ENCODE data around the gene UEVLD. TPM values are rescaled to one million over a fixed set of nuclear protein-coding genes. Genes with fewer than 3 reads are reported as not detected.

UEVLD gene
- polyA plus RNA-seq, 1 donor from 2014 or later = 11.3 TPM

DNA sequence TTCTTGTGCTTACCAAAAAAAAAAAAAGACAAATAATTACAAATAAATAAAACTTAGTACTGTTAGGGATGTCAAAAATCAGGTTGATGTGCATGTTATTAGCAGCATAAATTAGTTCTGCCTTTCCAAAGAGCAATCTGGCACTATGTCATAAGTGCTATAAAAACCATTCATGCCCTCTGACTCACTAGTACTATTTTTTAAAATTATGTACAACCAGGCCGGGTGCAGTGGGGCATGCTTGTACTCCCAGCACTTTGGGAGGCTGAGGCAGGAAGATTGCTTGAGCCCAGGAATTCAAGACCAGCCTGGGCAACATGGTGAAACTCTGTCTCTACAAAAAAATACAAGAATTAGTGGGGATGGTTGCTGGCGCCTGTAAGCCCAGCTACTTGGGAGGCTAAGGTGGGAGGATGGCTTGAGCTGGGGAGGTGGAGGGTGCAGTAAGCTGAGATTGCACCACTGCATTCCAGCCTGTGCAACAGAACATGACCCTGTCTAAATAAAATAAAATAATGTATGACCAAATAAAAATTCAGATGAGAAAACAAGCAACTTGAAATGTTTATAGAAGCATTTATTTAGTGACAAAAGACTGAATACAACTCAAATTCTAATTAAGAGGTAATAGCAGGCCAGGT is 25.3 kb downstream of the UEVLD start:
- no peak overlapping the region for H2AFZ ChIP-seq (ENCODE audit: low read depth, low read length)
- no peaks in the 10 kb centered on the region for H4K20me1 ChIP-seq (ENCODE audit: insufficient read depth)
- H3K36me3 ChIP-seq (ENCODE audit: insufficient read depth, low read length) = no peaks in the 10 kb centered on the region
- H3K4me2 ChIP-seq (ENCODE audit: low read length) = no peak overlapping the region
- H3K27me3 ChIP-seq (ENCODE audit: insufficient read depth, low read depth, low read length) = no peaks in the 10 kb centered on the region
- H3K4me3 ChIP-seq (ENCODE audit: low read length) = no peak overlapping the region
- H3K9ac ChIP-seq (ENCODE audit: low read length) = no peak overlapping the region
- H3K27ac ChIP-seq (ENCODE audit: low read length) = no peak overlapping the region
- no peaks in the 10 kb centered on the region for H3K9me3 ChIP-seq (ENCODE audit: low read length)
- no peaks in the 10 kb centered on the region for H3K9me2 ChIP-seq (ENCODE audit: insufficient read depth, low read length)
- TF ChIP-seq TAF1 (IDR thresholded peaks at IDR 0.05; ENCODE audit: low read depth) = no peak
- TF ChIP-seq POLR2AphosphoS5 (IDR thresholded peaks at IDR 0.05) = no peak
- no peaks in the 10 kb centered on the region for H3F3A ChIP-seq (ENCODE audit: insufficient read depth, low read length, poor library complexity, severe bottlenecking)
- H3K79me2 ChIP-seq (replicated peaks; ENCODE audit: insufficient read depth, low read length) = no peaks in the 10 kb centered on the region

- Histone ChIP-seq H3K9ac (ENCODE audit: low read length) (no peak overlapping the region), H3K9me2 (ENCODE audit: insufficient read depth, low read length) (no peaks in the 10 kb centered on the region), H3K27ac (ENCODE audit: low read length) (no peak overlapping the region), H3K36me3 (ENCODE audit: insufficient read depth, low read length) (no peaks in the 10 kb centered on the region), H3K9me3 (ENCODE audit: low read length) (no peaks in the 10 kb centered on the region), H3K4me3 (ENCODE audit: low read length) (no peak overlapping the region), H2AFZ (ENCODE audit: low read depth, low read length) (no peak overlapping the region), H4K20me1 (ENCODE audit: insufficient read depth) (no peaks in the 10 kb centered on the region), H3K4me2 (ENCODE audit: low read length) (no peak overlapping the region), H3K79me2 (replicated peaks; ENCODE audit: insufficient read depth, low read length) (no peaks in the 10 kb centered on the region), H3F3A (ENCODE audit: insufficient read depth, low read length, poor library complexity, severe bottlenecking) (no peaks in the 10 kb centered on the region), H3K27me3 (ENCODE audit: insufficient read depth, low read depth, low read length) (no peaks in the 10 kb centered on the region)
- TF ChIP-seq MXI1 (conservative IDR thresholded peaks at IDR 0.05; ENCODE audit: poor library complexity, severe bottlenecking) (no peak), TAF1 (IDR thresholded peaks at IDR 0.05; ENCODE audit: low read depth) (no peak), SMC3 (conservative IDR thresholded peaks at IDR 0.05; ENCODE audit: poor library complexity) (no peak), CTCF (IDR thresholded peaks at IDR 0.05; ENCODE audit: poor library complexity, severe bottlenecking) (no peak), EP300 (conservative IDR thresholded peaks at IDR 0.05; ENCODE audit: poor library complexity, severe bottlenecking) (no peak), EZH2 (IDR thresholded peaks at IDR 0.05; ENCODE audit: borderline replicate concordance, insufficient read depth, low read length, poor library complexity, severe bottlenecking) (no peak), POLR2AphosphoS5 (IDR thresholded peaks at IDR 0.05) (no peak), RAD21 (conservative IDR thresholded peaks at IDR 0.05) (no peak), REST (IDR thresholded peaks at IDR 0.05; ENCODE audit: borderline replicate concordance) (no peak)
Measured at GRCh38 chr11:18548001-18548400, 40.5 kb downstream of the UEVLD start.
